Measurements from ENCODE around the gene ABCA2. TPM values are rescaled to one million over a fixed set of nuclear protein-coding genes. Genes with fewer than 3 reads are reported as not detected.

The ABCA2 gene
- total and polyA plus RNA-seq, 9 of the 15 experiments (the other 6 are each of a cell fraction or from before 2014, with no cell fraction given), result 0.69 to 16.3 (median 6.1) TPM; not detected in 2

DNA sequence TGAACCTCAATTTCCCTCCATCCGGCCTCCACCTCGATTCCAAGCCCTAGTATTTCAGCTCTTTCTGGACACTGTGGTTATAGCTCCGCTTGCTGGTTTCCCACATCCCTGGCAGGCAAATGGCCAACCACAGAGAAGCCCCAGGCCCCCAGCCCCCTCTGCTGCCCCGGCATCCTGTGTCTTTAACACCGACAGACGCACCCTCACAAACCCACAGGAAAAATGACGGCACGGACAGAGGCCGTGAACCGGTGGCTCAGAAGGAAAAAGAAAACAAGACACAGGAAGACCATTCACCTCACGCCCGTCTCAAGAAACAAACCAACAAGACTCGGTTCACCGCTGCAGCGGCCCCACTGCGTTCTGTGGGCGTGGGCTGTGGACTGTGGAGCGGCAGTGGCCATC, 30.2 kb downstream of the ABCA2 start (continued):
- TF ChIP-seq ZNF347 (CRISPR knock-in tag; IDR thresholded peaks at IDR 0.05; ENCODE audit: low read depth) (no peak), SIN3A (IDR thresholded peaks at IDR 0.05; ENCODE audit: borderline replicate concordance in 2 of 2, control insufficient read depth in 1 of 2, low read depth in 2 of 2, low read length in 2 of 2) (no peak), KDM2B (CRISPR knock-in tag; IDR thresholded peaks at IDR 0.05) (no peak)

DNA sequence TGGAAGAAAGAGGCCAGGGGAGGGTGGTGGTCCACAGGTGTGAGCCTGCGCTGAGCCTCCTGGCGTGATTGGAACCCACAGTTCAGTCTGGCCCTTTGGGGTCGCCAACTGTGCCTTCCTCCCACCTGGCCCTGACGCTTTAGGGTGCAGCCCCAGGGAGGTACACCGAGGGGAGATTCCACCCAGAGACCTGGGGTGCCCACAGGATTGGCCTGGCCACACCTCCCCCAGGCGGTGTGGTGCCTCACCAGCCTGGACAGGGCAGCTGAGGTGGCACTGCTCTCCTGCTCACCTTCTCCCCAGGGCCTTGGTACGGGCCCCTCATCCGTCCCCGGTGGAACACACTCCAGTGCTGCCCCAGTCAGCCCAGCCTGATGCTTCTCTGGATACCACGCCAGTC, 30.7 kb downstream of the ABCA2 start:
- FAIRE-seq, result no peak
- no peak for ATAC-seq
- no peak for DNase-seq (ENCODE audit: extremely low read depth in 1 of 4, low spot score in 3 of 4)
- H4K20me1 ChIP-seq (replicated peaks; ENCODE audit: control insufficient read depth, insufficient read depth, low read length), result no peaks in the 10 kb centered on the region
- no peaks in the 10 kb centered on the region for H3K27me3 ChIP-seq (ENCODE audit: control insufficient read depth in 2 of 2, insufficient read depth in 2 of 2, low read length in 2 of 2)
- no peaks in the 10 kb centered on the region; the same call in 1 of the 2 replicates for H3K9me3 ChIP-seq (replicated peaks; ENCODE audit: control insufficient read depth, insufficient read depth, low read depth, low read length)
- no TSS peak for BruUV-seq (replicated peaks)
- ChIA-PET POLR2A (interaction anchor here (0.6 kb wide), 2 partner anchors 32 to 159 kb away, joined by 3 read pairs; no protein-coding TSS in a partner anchor), CTCF (ENCODE audit: low intra/inter-chr PET ratio) (no interaction called here)
- WGBS (ENCODE audit: insufficient coverage, low coverage, missing lambda C conversion rate), result 70% methylated on average over 9 of the region's 10 CpGs
- H3K36me3 ChIP-seq (ENCODE audit: control insufficient read depth, insufficient read depth, low read length), result peaks cover 22% of the 10 kb centered on the region; the same call in 1 of the 3 replicates
- H3K9me1 ChIP-seq (ENCODE audit: control insufficient read depth, insufficient read depth, low read length), result no peaks in the 10 kb centered on the region
- peaks cover 17% of the 10 kb centered on the region for H3K79me2 ChIP-seq (ENCODE audit: control insufficient read depth, insufficient read depth, low read length)
- H3K4me3 ChIP-seq, result no peak overlapping the region
- no peak overlapping the region for H2AFZ ChIP-seq (ENCODE audit: low read depth, low read length)
- in situ Hi-C loops (cut with MboI), result no loop called here
- peak overlapping the region in 1 of 2 experiments; percentile 88; a peak in 2 of 4 replicates for H3K9ac ChIP-seq (ENCODE audit: insufficient read depth in 1 of 2, low read depth in 2 of 2, low read length in 2 of 2)
- intact Hi-C loops (cut with micrococcal nuclease), result no loop called here
- H3K27ac ChIP-seq (ENCODE audit: extremely low read depth, low read depth, low read length), result no peak overlapping the region
- no peak overlapping the region; the same call in 1 of the 2 replicates for H3K4me2 ChIP-seq (ENCODE audit: insufficient read depth, low read length)
- peaks cover 27 to 65% of the 10 kb centered on the region in 2 experiments; a peak in 4 of 5 replicates for H3K4me1 ChIP-seq (replicated peaks in 1 of 2; ENCODE audit: control insufficient read depth in 2 of 2, insufficient read depth in 2 of 2, low read length in 2 of 2)
- TF ChIP-seq HES1 (IDR thresholded peaks at IDR 0.05; ENCODE audit: low read depth) (no peak), POLR2G (IDR thresholded peaks at IDR 0.05; ENCODE audit: low read depth, low read length) (peak; percentile 14)
- TF ChIP-seq, protein P1, sequence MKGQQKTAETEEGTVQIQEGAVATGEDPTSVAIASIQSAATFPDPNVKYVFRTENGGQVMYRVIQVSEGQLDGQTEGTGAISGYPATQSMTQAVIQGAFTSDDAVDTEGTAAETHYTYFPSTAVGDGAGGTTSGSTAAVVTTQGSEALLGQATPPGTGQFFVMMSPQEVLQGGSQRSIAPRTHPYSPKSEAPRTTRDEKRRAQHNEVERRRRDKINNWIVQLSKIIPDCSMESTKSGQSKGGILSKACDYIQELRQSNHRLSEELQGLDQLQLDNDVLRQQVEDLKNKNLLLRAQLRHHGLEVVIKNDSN (CRISPR knock-in tag; IDR thresholded peaks at IDR 0.05), result 0 out of 2 replicates have a peak, but pooled peaks have one; percentile 6
